Transverse colon (tissue), 4 donors: ENCODE results near the gene DNMBP. TPM values are rescaled to one million over a fixed set of nuclear protein-coding genes. Genes with fewer than 3 reads are reported as not detected.

Source experiments
- DNase-seq: peaks from one replicate; pipeline ENCODE4 v3.0.0-alpha.2; 2019
- H3K27ac ChIP-seq, 4 donors: fragments of 200-600 bp; sonication (generic); 2 replicates each; pipeline ENCODE4 v1.5.1; 2016 to 2018; ENCODE audit warnings: inconsistent platforms in 4 of 4
- H3K27me3 ChIP-seq: fragments of 200-600 bp; sonication (generic); 2 replicates; pipeline ENCODE4 v1.5.1; 2017; ENCODE audit warnings: inconsistent platforms
- H3K36me3 ChIP-seq, 4 donors: fragments of 200-600 bp; sonication (generic); 2 replicates each; pipeline ENCODE4 v1.5.1; 2017 to 2019; ENCODE audit warnings: inconsistent platforms in 4 of 4
- H3K4me1 ChIP-seq, 4 donors: fragments of 200-600 bp; sonication (generic); 2 replicates each; pipeline ENCODE4 v1.5.1; 2017 to 2020; ENCODE audit warnings: inconsistent platforms in 4 of 4
- H3K4me3 ChIP-seq, 4 donors: fragments of 200-600 bp; sonication (generic); 1 replicate in 1 of 4; 2 replicates in 3 of 4; pipeline versions ENCODE4 v1.5.1 to v1.6.1; 2017 to 2019; ENCODE audit warnings: inconsistent platforms in 4 of 4
- H3K9me3 ChIP-seq, 2 donors: fragments of 200-600 bp; sonication (generic); 2 replicates each; pipeline ENCODE4 v1.5.1; 2017 to 2019; ENCODE audit warnings: inconsistent platforms in 2 of 2
- CTCF ChIP-seq, 5 experiments: fragments of 200-600 bp in 3 of 5; fragments of 450-650 bp in 2 of 5; sonication (generic) in 3 of 5; IDR thresholded peaks; 1 replicate in 2 of 5; 2 replicates in 3 of 5; pipeline ENCODE4 v1.5.1; 2016 to 2017; ENCODE audit warnings: antibody characterized with exemption in 5 of 5, inconsistent platforms in 3 of 5, mild to moderate bottlenecking in 2 of 5, moderate library complexity in 1 of 5
- EP300 ChIP-seq: sonication (generic); formaldehyde crosslinking; IDR thresholded peaks from one replicate; pipeline ENCODE4 v1.6.1; 2017; ENCODE audit warnings: antibody characterized with exemption, low read depth
- POLR2A ChIP-seq: fragments of 450-650 bp; IDR thresholded peaks from one replicate; pipeline ENCODE4 v1.6.1; 2016; ENCODE audit warnings: antibody characterized with exemption, mild to moderate bottlenecking, moderate library complexity
- POLR2AphosphoS5 ChIP-seq, 3 donors: sonication (generic); formaldehyde crosslinking; IDR thresholded peaks; one replicate each; pipeline ENCODE4 v1.6.1; 2016; ENCODE audit warnings: antibody characterized with exemption in 3 of 3
- WGBS, 2 donors: methylation state at CpG; one replicate each; pipeline ENCODE4 v1.1.5; 2018; ENCODE audit warnings: low coverage in 1 of 2; 5-methylcytosine and 5-hydroxymethylcytosine counted together
- in situ Hi-C, 4 donors: fragments of 200-750 bp; cut with MboI; loops; one replicate each; pipeline versions ENCODE4 v1.15.0 to v1.15.1; 2017; ENCODE audit warnings: low sequenced_read_pairs in 3 of 4, low pct_ligation_motif_present in 1 of 4, low pct_unique_long_range_greater_than_20kb in 1 of 4
- intact Hi-C: fragments of 100-400 bp; cut with DNase I; formaldehyde crosslinking; loops from one replicate; pipeline ENCODE4 v1.15.1; 2023; ENCODE audit warnings: low total_unique reads
- total RNA-seq, 4 donors: library from RNA; depleted of rRNA; stranded (reverse); fragments of >200 nt; gene quantifications; one replicate each; pipeline ENCODE4 v1.1.0, GENCODE V29; 2016

The DNMBP gene
- total RNA-seq, 4 donors from 2014 or later, result 38.5 to 68.5 (median 48.0) TPM

GRCh38 chr10:99913831-99914235 lies 95.9 kb downstream of the DNMBP start:
- peak; percentile 63 for DNase-seq
- H3K27ac ChIP-seq, result peak overlapping the region; percentile 43 to 68 (median 54)
- no peaks in the 10 kb centered on the region for H3K9me3 ChIP-seq
- in situ Hi-C loops (no loop called here), intact Hi-C loops (no loop called here)
- no peaks in the 10 kb centered on the region for H3K27me3 ChIP-seq
- TF ChIP-seq EP300, result no peak
- TF ChIP-seq CTCF (IDR thresholded peaks at IDR 0.05), result peak in 2 of 5 experiments; percentile 11 to 25
- no peak overlapping the region for H3K4me3 ChIP-seq
- H3K36me3 ChIP-seq, result peaks cover 0 to 4% (median 2%) of the 10 kb centered on the region in 4 donors
- peaks cover 0 to 80% (median 44%) of the 10 kb centered on the region in 4 donors for H3K4me1 ChIP-seq
- 39 to 72% methylated on average over 4 to 9 of the region's 9 CpGs for WGBS, 2 donors

GRCh38 chr10:99912041-99912440 lies 97.7 kb downstream of the DNMBP start:
- DNase-seq, result no peak
- peaks cover 0 to 62% (median 29%) of the 10 kb centered on the region in 4 donors for H3K4me1 ChIP-seq
- H3K27me3 ChIP-seq, result no peaks in the 10 kb centered on the region
- H3K9me3 ChIP-seq, result no peaks in the 10 kb centered on the region
- TF ChIP-seq POLR2A (no peak), POLR2AphosphoS5 (IDR thresholded peaks at IDR 0.05) (no peak), CTCF (IDR thresholded peaks at IDR 0.05) (no peak)
- in situ Hi-C loops (no loop called here), intact Hi-C loops (no loop called here)
- no peak overlapping the region for H3K4me3 ChIP-seq
- H3K36me3 ChIP-seq, result peaks cover 0 to 21% (median 6%) of the 10 kb centered on the region in 4 donors
- no peak overlapping the region for H3K27ac ChIP-seq

- intact Hi-C loops (no loop called here), in situ Hi-C loops (no loop called here)
- Histone ChIP-seq H3K4me1 (peaks cover 0 to 34% (median 17%) of the 10 kb centered on the region in 4 donors), H3K9me3 (no peaks in the 10 kb centered on the region), H3K27me3 (no peaks in the 10 kb centered on the region), H3K4me3 (no peak overlapping the region), H3K36me3 (peaks cover 0 to 49% (median 17%) of the 10 kb centered on the region in 4 donors), H3K27ac (no peak overlapping the region)
- TF ChIP-seq POLR2A (no peak), POLR2AphosphoS5 (IDR thresholded peaks at IDR 0.05) (no peak), CTCF (IDR thresholded peaks at IDR 0.05) (no peak), EP300 (no peak)
- no peak for DNase-seq
- 83 to 88% methylated on average over 1 to 3 of the region's 3 CpGs for WGBS, 2 donors
Observed at GRCh38 chr10:99908512-99908911, 101.2 kb downstream of the DNMBP start.

- Histone ChIP-seq H3K4me3 (no peak overlapping the region), H3K27ac (no peak overlapping the region), H3K4me1 (peaks cover 0 to 13% (median 9%) of the 10 kb centered on the region in 4 donors), H3K36me3 (peaks cover 0 to 50% (median 21%) of the 10 kb centered on the region in 4 donors), H3K27me3 (no peaks in the 10 kb centered on the region), H3K9me3 (no peaks in the 10 kb centered on the region)
- WGBS, 2 donors, result 75 to 88% methylated on average over 2 to 9 of the region's 9 CpGs
- in situ Hi-C loops (no loop called here), intact Hi-C loops (no loop called here)
- peak in 1 of 3 donors; percentile 7 for TF ChIP-seq POLR2AphosphoS5 (IDR thresholded peaks at IDR 0.05)
- no peak for TF ChIP-seq CTCF (IDR thresholded peaks at IDR 0.05)
- no peak for DNase-seq
Observed at GRCh38 chr10:99906470-99906869, 103.3 kb downstream of the DNMBP start.
